ENCODE results near the gene DSCAML1.

The DSCAML1 gene

GRCh38 chr11:117619661-117620060, 177.4 kb downstream of the DSCAML1 start:
- H3K4me3 ChIP-seq (ENCODE audit: control insufficient read depth, low read depth, low read length) = no peak overlapping the region
- TF ChIP-seq CTCF (IDR thresholded peaks at IDR 0.05; ENCODE audit: control insufficient read depth, insufficient read depth, low read depth, low read length, missing control alignments) = no peak

GRCh38 chr11:117618982-117619355, 178.0 kb downstream of the DSCAML1 start:
- no peak for DNase-seq (ENCODE audit: low read depth)
- no peak for TF ChIP-seq CTCF (IDR thresholded peaks at IDR 0.05; ENCODE audit: control insufficient read depth, insufficient read depth, low read depth, low read length, missing control alignments)

More at GRCh38 chr11:117619661-117620060, 177.4 kb downstream of the DSCAML1 start:
- no peak for DNase-seq (ENCODE audit: low read depth)

GRCh38 chr11:117618302-117618981, 178.6 kb downstream of the DSCAML1 start:
- H3K4me3 ChIP-seq (ENCODE audit: control insufficient read depth, low read depth, low read length) = no peak overlapping the region
- TF ChIP-seq CTCF (IDR thresholded peaks at IDR 0.05; ENCODE audit: control insufficient read depth, insufficient read depth, low read depth, low read length, missing control alignments) = no peak
- DNase-seq (ENCODE audit: low read depth) = no peak

More at GRCh38 chr11:117618982-117619355, 178.0 kb downstream of the DSCAML1 start:
- H3K4me3 ChIP-seq (ENCODE audit: control insufficient read depth, low read depth, low read length) = no peak overlapping the region

- no peak overlapping the region for H3K4me3 ChIP-seq (ENCODE audit: control insufficient read depth, low read depth, low read length)
- DNase-seq (ENCODE audit: low read depth) = no peak
- TF ChIP-seq CTCF (IDR thresholded peaks at IDR 0.05; ENCODE audit: control insufficient read depth, insufficient read depth, low read depth, low read length, missing control alignments) = no peak
These were observed 180.0 kb downstream of the DSCAML1 start for GRCh38 chr11:117616979-117617378.

GRCh38 chr11:117614728-117615127, 182.3 kb downstream of the DSCAML1 start:
- H3K4me3 ChIP-seq (ENCODE audit: control insufficient read depth, low read depth, low read length) = no peak overlapping the region
- DNase-seq (ENCODE audit: low read depth) = no peak
- peak; percentile 12 for TF ChIP-seq CTCF (IDR thresholded peaks at IDR 0.05; ENCODE audit: control insufficient read depth, insufficient read depth, low read depth, low read length, missing control alignments)

GRCh38 chr11:117613521-117613920, 183.5 kb downstream of the DSCAML1 start:
- no peak for TF ChIP-seq CTCF (IDR thresholded peaks at IDR 0.05; ENCODE audit: control insufficient read depth, insufficient read depth, low read depth, low read length, missing control alignments)
- DNase-seq (ENCODE audit: low read depth) = no peak
- H3K4me3 ChIP-seq (ENCODE audit: control insufficient read depth, low read depth, low read length) = no peak overlapping the region

All from AG09309 (cell line).